ENCODE results near the gene CD63. TPM values are rescaled to one million over a fixed set of nuclear protein-coding genes. Genes with fewer than 3 reads are reported as not detected.
A peak's percentile ranks its signal among the peaks of the same experiment; 100 is the strongest.

The CD63 gene
- total and polyA plus RNA-seq, 9 of the 15 experiments (the other 6 are each of a cell fraction or from before 2014, with no cell fraction given): 313 to 735 (median 433) TPM

DNA sequence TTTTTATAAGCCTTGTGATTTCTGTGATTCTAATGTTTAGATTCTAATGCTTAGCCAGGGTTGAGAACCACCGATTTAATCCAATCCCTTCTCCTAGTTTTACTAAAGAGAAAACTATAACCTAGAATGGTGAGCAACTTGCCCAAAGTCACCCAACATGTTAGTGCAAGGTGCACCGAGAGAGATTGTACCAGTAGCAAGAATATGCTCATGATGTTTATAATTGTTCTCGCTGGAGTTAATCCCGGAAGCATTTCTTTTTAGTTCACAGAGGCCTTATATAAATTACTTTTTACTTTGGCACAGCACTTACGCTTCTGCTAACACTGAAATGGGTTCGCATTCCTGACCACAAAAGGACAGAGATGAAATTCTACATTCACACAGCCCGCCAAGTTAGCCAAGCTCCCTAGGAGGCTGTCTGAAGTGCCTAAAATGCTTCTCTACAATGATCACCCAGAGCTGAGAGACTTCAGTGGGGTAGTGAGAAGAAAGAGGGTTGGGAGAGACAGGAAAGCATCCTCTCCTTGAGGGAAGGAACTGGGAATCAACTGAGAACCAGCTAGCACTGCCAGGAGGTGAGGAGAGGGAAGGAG, 13.5 kb downstream of the CD63 start:
- Histone ChIP-seq H3K9me1 (ENCODE audit: control insufficient read depth, insufficient read depth, low read length) (no peaks in the 10 kb centered on the region), H3K9me3 (replicated peaks; ENCODE audit: control insufficient read depth, insufficient read depth, low read depth, low read length) (no peaks in the 10 kb centered on the region), H3K4me3 (peak overlapping the region; percentile 84), H3K27me3 (ENCODE audit: control insufficient read depth in 2 of 2, insufficient read depth in 2 of 2, low read length in 2 of 2) (no peaks in the 10 kb centered on the region), H3K9ac (ENCODE audit: insufficient read depth in 1 of 2, low read depth in 2 of 2, low read length in 2 of 2) (peak overlapping the region; percentile 71 to 82; a peak in 3 of 4 replicates), H3K27ac (ENCODE audit: extremely low read depth, low read depth, low read length) (peak overlapping the region; percentile 88), H4K20me1 (replicated peaks; ENCODE audit: control insufficient read depth, insufficient read depth, low read length) (no peaks in the 10 kb centered on the region; the same call in 1 of the 2 replicates), H2AFZ (ENCODE audit: low read depth, low read length) (peak overlapping the region; percentile 98), H3K79me2 (ENCODE audit: control insufficient read depth, insufficient read depth, low read length) (peaks cover 6% of the 10 kb centered on the region; the same call in 2 of the 3 replicates), H3K4me2 (ENCODE audit: insufficient read depth, low read length) (peak overlapping the region; percentile 90), H3K36me3 (ENCODE audit: control insufficient read depth, insufficient read depth, low read length) (no peaks in the 10 kb centered on the region; the same call in 2 of the 3 replicates), H3K4me1 (replicated peaks in 1 of 2; ENCODE audit: control insufficient read depth in 2 of 2, insufficient read depth in 2 of 2, low read length in 2 of 2) (peaks cover 17 to 26% of the 10 kb centered on the region in 2 experiments; a peak in 4 of 5 replicates)
- no peak for FAIRE-seq
- intact Hi-C loops (cut with micrococcal nuclease) (no loop called here), in situ Hi-C loops (cut with MboI) (no loop called here)
- no peak for DNase-seq (ENCODE audit: extremely low read depth in 1 of 4, low spot score in 3 of 4)
- CTCF ChIA-PET (ENCODE audit: low intra/inter-chr PET ratio): no interaction called here
- BruUV-seq (replicated peaks): TSS peak; percentile 96
- 59% methylated on average over 7 of the region's 7 CpGs for WGBS (ENCODE audit: insufficient coverage, low coverage, missing lambda C conversion rate)
- no peak for ATAC-seq
- no peak for TF ChIP-seq POLR2A (conservative IDR thresholded peaks at IDR 0.05)
- peak; percentile 14; the same call in 1 of the 2 replicates for TF ChIP-seq BACH1 (tag; IDR thresholded peaks at IDR 0.05)
- POLR2A ChIA-PET: interaction anchor here (0.9 to 2.8 kb wide), 4 partner anchors 10 to 14 kb away, joined by 3 to 12 read pairs (median 7); partner anchors contain the start of gene CD63

- FAIRE-seq (no peak), DNase-seq (ENCODE audit: extremely low read depth in 1 of 4, low spot score in 3 of 4) (no peak), ATAC-seq (no peak)
- CTCF ChIA-PET (ENCODE audit: low intra/inter-chr PET ratio): no interaction called here
- no peak overlapping the region for H2AFZ ChIP-seq (ENCODE audit: low read depth, low read length)
- H3K4me2 ChIP-seq (ENCODE audit: insufficient read depth, low read length): no peak overlapping the region
- no peaks in the 10 kb centered on the region; the same call in 1 of the 2 replicates for H4K20me1 ChIP-seq (replicated peaks; ENCODE audit: control insufficient read depth, insufficient read depth, low read length)
- in situ Hi-C loops (cut with MboI) (no loop called here), intact Hi-C loops (cut with micrococcal nuclease) (no loop called here)
- no peak overlapping the region for H3K9ac ChIP-seq (ENCODE audit: insufficient read depth in 1 of 2, low read depth in 2 of 2, low read length in 2 of 2)
- peaks cover 6% of the 10 kb centered on the region; the same call in 2 of the 3 replicates for H3K79me2 ChIP-seq (ENCODE audit: control insufficient read depth, insufficient read depth, low read length)
- no peaks in the 10 kb centered on the region for H3K9me3 ChIP-seq (replicated peaks; ENCODE audit: control insufficient read depth, insufficient read depth, low read depth, low read length)
- peaks cover 17 to 27% of the 10 kb centered on the region in 2 experiments; a peak in 4 of 5 replicates for H3K4me1 ChIP-seq (replicated peaks in 1 of 2; ENCODE audit: control insufficient read depth in 2 of 2, insufficient read depth in 2 of 2, low read length in 2 of 2)
- POLR2A ChIA-PET: no interaction called here
- no peak overlapping the region for H3K4me3 ChIP-seq
- WGBS (ENCODE audit: insufficient coverage, low coverage, missing lambda C conversion rate): 74% methylated on average over 2 of the region's 2 CpGs
- H3K27me3 ChIP-seq (ENCODE audit: control insufficient read depth in 2 of 2, insufficient read depth in 2 of 2, low read length in 2 of 2): peaks cover 5 to 9% of the 10 kb centered on the region in 2 experiments; a peak in 2 of 5 replicates
- no peak overlapping the region for H3K27ac ChIP-seq (ENCODE audit: extremely low read depth, low read depth, low read length)
- BruUV-seq (replicated peaks): no TSS peak
- no peaks in the 10 kb centered on the region; the same call in 2 of the 3 replicates for H3K36me3 ChIP-seq (ENCODE audit: control insufficient read depth, insufficient read depth, low read length)
- no peaks in the 10 kb centered on the region for H3K9me1 ChIP-seq (ENCODE audit: control insufficient read depth, insufficient read depth, low read length)
- TF ChIP-seq, protein P1, sequence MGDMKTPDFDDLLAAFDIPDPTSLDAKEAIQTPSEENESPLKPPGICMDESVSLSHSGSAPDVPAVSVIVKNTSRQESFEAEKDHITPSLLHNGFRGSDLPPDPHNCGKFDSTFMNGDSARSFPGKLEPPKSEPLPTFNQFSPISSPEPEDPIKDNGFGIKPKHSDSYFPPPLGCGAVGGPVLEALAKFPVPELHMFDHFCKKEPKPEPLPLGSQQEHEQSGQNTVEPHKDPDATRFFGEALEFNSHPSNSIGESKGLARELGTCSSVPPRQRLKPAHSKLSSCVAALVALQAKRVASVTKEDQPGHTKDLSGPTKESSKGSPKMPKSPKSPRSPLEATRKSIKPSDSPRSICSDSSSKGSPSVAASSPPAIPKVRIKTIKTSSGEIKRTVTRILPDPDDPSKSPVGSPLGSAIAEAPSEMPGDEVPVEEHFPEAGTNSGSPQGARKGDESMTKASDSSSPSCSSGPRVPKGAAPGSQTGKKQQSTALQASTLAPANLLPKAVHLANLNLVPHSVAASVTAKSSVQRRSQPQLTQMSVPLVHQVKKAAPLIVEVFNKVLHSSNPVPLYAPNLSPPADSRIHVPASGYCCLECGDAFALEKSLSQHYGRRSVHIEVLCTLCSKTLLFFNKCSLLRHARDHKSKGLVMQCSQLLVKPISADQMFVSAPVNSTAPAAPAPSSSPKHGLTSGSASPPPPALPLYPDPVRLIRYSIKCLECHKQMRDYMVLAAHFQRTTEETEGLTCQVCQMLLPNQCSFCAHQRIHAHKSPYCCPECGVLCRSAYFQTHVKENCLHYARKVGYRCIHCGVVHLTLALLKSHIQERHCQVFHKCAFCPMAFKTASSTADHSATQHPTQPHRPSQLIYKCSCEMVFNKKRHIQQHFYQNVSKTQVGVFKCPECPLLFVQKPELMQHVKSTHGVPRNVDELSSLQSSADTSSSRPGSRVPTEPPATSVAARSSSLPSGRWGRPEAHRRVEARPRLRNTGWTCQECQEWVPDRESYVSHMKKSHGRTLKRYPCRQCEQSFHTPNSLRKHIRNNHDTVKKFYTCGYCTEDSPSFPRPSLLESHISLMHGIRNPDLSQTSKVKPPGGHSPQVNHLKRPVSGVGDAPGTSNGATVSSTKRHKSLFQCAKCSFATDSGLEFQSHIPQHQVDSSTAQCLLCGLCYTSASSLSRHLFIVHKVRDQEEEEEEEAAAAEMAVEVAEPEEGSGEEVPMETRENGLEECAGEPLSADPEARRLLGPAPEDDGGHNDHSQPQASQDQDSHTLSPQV (IDR thresholded peaks at IDR 0.05): no peak
- TF ChIP-seq MAZ (CRISPR knock-in tag; conservative IDR thresholded peaks at IDR 0.05 in 1 of 2, IDR thresholded peaks at IDR 0.05 in 1 of 2): no peak
- no peak for TF ChIP-seq ETV6 (IDR thresholded peaks at IDR 0.05; ENCODE audit: borderline replicate concordance in 1 of 2, low read depth in 2 of 2, low read length in 1 of 2)
- no peak for TF ChIP-seq ETV6 (CRISPR knock-in tag; IDR thresholded peaks at IDR 0.05; ENCODE audit: borderline replicate concordance)
- TF ChIP-seq ZNF121 (CRISPR knock-in tag; conservative IDR thresholded peaks at IDR 0.05): no peak
- TF ChIP-seq FOXA3 (CRISPR knock-in tag; conservative IDR thresholded peaks at IDR 0.05 in 1 of 2, IDR thresholded peaks at IDR 0.05 in 1 of 2): no peak
- TF ChIP-seq ZNF79 (CRISPR knock-in tag; IDR thresholded peaks at IDR 0.05; ENCODE audit: low read depth): no peak
- TF ChIP-seq ZNF57 (CRISPR knock-in tag; IDR thresholded peaks at IDR 0.05): no peak
- TF ChIP-seq HOXB6 (CRISPR knock-in tag; IDR thresholded peaks at IDR 0.05; ENCODE audit: borderline replicate concordance): no peak
- no peak for TF ChIP-seq DACH1 (IDR thresholded peaks at IDR 0.05; ENCODE audit: partially characterized antibody)
Observed at GRCh38 chr12:55713721-55714120, 15.1 kb downstream of the CD63 start.

Data from K562 (cell line).